ENCODE results near the gene GALK1.
"Not testable (repeated sequence)": the region's sequence is repeated elsewhere in the genome, so short reads cannot be mapped to it uniquely, and the experiment has no call there.

GALK1 gene

DNA sequence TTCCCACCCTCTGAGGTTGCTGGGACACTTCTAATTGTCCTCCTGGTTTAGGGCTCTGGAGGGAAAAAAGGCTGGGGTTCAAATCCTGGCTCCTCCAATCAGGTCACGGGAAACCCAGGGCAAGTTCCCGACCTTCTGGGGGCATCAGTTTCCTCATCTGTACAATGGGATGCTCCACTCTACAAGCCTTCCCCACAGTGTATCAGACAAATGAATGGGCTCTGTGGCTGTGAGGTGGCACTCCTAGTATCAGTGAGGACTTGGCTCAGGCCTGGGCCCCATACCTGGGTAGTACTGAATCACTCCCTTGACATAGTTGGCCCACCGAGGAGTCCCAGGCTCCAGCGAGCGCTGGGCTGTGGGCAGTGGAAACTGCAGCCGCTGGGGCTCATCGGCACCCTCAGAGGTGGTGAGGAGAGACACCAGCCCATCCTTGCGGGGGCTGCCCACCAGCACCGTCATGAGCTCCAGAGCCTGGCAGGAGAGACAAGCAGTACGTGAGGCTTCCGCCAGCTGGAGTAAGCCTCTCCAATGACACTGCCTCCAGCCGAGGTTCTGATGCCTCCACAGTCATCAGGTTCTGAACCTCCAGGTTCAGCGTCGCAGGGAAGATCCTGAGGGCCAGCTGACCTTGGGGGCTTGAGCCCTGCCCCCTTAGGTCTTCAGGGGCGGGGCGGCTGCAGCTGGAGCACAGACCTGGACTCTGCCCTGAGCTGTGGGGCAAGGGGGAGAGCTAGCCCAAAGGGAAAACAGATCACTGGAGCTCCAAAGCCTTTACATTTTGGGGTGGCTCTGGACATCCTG lies 1.2 kb downstream of the GALK1 start:
- Histone ChIP-seq H3K27ac (ENCODE audit: low read length) (no peak overlapping the region), H3K9ac (ENCODE audit: low read length) (peak overlapping the region; percentile 86), H3K79me2 (ENCODE audit: low read length) (no peaks in the 10 kb centered on the region), H3K4me1 (ENCODE audit: low read length) (peaks cover 11% of the 10 kb centered on the region), H3K4me3 (ENCODE audit: low read length) (peak overlapping the region; percentile 84), H3K36me3 (replicated peaks; ENCODE audit: low read depth, low read length) (peaks cover 3% of the 10 kb centered on the region), H3K27me3 (ENCODE audit: low read depth, low read length) (no peaks in the 10 kb centered on the region), H3K9me3 (ENCODE audit: insufficient read depth, low read length) (no peaks in the 10 kb centered on the region), H3K4me2 (ENCODE audit: low read length) (peak overlapping the region; percentile 94), H2AFZ (ENCODE audit: low read depth, low read length) (peak overlapping the region; percentile 60; the same call in 1 of the 2 replicates), H4K20me1 (ENCODE audit: insufficient read depth, low read length) (no peaks in the 10 kb centered on the region)
- TF ChIP-seq, protein P1, sequence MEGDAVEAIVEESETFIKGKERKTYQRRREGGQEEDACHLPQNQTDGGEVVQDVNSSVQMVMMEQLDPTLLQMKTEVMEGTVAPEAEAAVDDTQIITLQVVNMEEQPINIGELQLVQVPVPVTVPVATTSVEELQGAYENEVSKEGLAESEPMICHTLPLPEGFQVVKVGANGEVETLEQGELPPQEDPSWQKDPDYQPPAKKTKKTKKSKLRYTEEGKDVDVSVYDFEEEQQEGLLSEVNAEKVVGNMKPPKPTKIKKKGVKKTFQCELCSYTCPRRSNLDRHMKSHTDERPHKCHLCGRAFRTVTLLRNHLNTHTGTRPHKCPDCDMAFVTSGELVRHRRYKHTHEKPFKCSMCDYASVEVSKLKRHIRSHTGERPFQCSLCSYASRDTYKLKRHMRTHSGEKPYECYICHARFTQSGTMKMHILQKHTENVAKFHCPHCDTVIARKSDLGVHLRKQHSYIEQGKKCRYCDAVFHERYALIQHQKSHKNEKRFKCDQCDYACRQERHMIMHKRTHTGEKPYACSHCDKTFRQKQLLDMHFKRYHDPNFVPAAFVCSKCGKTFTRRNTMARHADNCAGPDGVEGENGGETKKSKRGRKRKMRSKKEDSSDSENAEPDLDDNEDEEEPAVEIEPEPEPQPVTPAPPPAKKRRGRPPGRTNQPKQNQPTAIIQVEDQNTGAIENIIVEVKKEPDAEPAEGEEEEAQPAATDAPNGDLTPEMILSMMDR (IDR thresholded peaks at IDR 0.05; ENCODE audit: low read depth, low read length) = no peak
- TF ChIP-seq EZH2phosphoT487 (IDR thresholded peaks at IDR 0.05; ENCODE audit: low read depth) = no peak

DNA sequence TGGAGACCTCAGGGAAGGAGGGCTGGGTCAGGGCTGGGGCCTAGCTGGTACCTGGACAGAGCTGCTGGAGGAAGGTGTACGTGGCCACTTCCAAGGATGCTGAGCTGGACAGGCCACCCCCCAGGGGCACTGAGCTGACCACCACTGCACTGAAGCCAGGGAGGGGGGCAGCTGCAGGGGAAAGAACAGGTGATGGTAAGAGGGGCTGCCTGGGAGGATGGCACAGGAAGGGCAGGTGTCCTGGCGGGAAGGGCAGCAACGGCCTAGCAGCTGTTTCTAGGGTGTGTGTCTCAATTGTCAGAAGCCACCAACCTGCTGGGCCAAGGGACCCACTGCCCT lies 1.8 kb downstream of the GALK1 start:
- H3K4me2 ChIP-seq (ENCODE audit: low read length) = no peak overlapping the region
- no peaks in the 10 kb centered on the region for H3K27me3 ChIP-seq (ENCODE audit: low read depth, low read length)
- H4K20me1 ChIP-seq (ENCODE audit: insufficient read depth, low read length) = no peaks in the 10 kb centered on the region
- H2AFZ ChIP-seq (ENCODE audit: low read depth, low read length) = no peak overlapping the region
- no peak overlapping the region for H3K4me3 ChIP-seq (ENCODE audit: low read length)
- H3K4me1 ChIP-seq (ENCODE audit: low read length) = peaks cover 11% of the 10 kb centered on the region
- H3K79me2 ChIP-seq (ENCODE audit: low read length) = no peaks in the 10 kb centered on the region
- no peak overlapping the region for H3K9ac ChIP-seq (ENCODE audit: low read length)
- TF ChIP-seq, protein P1 (IDR thresholded peaks at IDR 0.05; ENCODE audit: low read depth, low read length) = no peak
- no peak for TF ChIP-seq EZH2phosphoT487 (IDR thresholded peaks at IDR 0.05; ENCODE audit: low read depth)
- H3K9me3 ChIP-seq (ENCODE audit: insufficient read depth, low read length) = no peaks in the 10 kb centered on the region
- H3K27ac ChIP-seq (ENCODE audit: low read length) = no peak overlapping the region
- peaks cover 3% of the 10 kb centered on the region for H3K36me3 ChIP-seq (replicated peaks; ENCODE audit: low read depth, low read length)

DNA sequence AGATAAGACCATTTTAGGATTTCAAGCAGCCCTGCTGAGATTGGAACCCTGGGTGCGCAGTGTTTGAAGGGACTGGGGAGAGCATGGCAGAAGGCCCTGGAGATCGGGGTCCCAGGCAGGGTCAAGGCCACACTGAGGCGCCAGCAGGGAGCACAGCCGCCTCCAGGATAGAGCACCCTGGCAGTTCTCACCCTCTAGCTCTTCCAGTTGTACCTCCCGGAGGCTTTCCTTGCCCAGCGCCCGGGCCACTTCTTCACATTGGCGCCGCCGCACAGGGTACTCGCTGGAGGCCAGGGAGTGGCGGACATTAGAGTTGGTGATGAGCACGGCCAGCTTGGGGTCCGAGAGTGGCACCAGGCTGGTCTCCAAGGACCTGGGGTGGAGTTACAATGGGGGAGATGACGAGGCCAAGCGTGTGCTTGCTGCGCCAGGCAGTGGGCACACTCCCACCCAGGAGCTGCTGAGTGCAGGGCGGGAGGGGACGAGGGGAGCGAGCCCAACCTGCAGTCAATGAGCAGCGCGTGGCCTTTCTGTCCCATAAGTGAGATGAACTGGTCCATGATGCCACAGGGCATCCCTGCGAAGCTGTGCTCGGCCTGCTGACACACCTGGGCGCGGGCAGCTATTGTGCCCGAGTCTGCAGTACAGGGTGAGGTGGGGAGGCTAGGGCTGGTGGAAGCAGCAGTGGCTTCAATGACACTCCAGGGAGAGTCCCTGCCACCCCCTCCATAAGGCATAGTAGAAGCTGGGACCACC lies 2.3 kb downstream of the GALK1 start:
- Histone ChIP-seq H3K36me3 (replicated peaks; ENCODE audit: low read depth, low read length) (peaks cover 3% of the 10 kb centered on the region), H3K27ac (ENCODE audit: low read length) (no peak overlapping the region), H3K9ac (ENCODE audit: low read length) (no peak overlapping the region), H3K9me3 (ENCODE audit: insufficient read depth, low read length) (no peaks in the 10 kb centered on the region), H3K4me1 (ENCODE audit: low read length) (peaks cover 11% of the 10 kb centered on the region), H3K27me3 (ENCODE audit: low read depth, low read length) (no peaks in the 10 kb centered on the region), H2AFZ (ENCODE audit: low read depth, low read length) (no peak overlapping the region), H3K79me2 (ENCODE audit: low read length) (no peaks in the 10 kb centered on the region), H3K4me3 (ENCODE audit: low read length) (no peak overlapping the region), H3K4me2 (ENCODE audit: low read length) (no peak overlapping the region), H4K20me1 (ENCODE audit: insufficient read depth, low read length) (no peaks in the 10 kb centered on the region)
- no peak for TF ChIP-seq EZH2phosphoT487 (IDR thresholded peaks at IDR 0.05; ENCODE audit: low read depth)
- TF ChIP-seq, protein P1 (IDR thresholded peaks at IDR 0.05; ENCODE audit: low read depth, low read length) = no peak

DNA sequence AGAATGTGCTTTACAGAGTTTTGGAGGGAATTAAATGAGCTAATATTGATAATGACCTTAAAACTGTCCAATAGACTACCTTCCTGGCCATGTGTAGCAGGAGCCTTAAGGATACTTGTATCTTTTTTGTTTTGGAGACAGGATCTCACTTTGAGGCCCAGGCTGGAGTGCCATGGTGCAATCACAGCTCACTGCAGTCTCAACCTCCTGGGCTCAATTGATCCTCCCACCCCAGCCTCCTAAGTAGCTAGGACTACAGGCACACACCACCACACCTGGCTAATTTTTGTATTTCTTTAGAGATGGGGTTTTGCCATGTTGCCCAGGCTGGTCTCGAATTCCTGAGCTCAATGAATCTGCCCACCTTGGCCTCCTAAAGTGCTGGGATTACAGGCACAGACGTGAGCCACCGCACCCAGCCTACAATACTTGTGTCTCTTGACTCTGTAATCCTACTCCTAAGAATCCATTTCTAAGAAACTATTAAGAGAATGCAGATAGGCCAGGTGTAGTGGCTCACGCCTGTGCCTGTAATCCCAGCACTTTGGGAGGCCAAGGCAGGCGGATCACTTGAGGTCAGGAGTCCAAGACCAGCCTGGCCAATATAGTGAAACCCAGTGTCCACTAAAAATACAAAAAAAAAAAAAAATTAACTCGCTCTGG lies 4.9 kb downstream of the GALK1 start:
- H3K4me3 ChIP-seq (ENCODE audit: low read length); H3K27ac ChIP-seq (ENCODE audit: low read length); H3K4me2 ChIP-seq (ENCODE audit: low read length); H3K9ac ChIP-seq (ENCODE audit: low read length); H3K4me1 ChIP-seq (ENCODE audit: low read length); H3K27me3 ChIP-seq (ENCODE audit: low read depth, low read length); H2AFZ ChIP-seq (ENCODE audit: low read depth, low read length); H4K20me1 ChIP-seq (ENCODE audit: insufficient read depth, low read length); H3K79me2 ChIP-seq (ENCODE audit: low read length); H3K9me3 ChIP-seq (ENCODE audit: insufficient read depth, low read length); H3K36me3 ChIP-seq (replicated peaks; ENCODE audit: low read depth, low read length): not testable (repeated sequence)

Data from OCI-LY3 (cell line).